Stimulated activated CD8-positive, alpha-beta memory T cell treated with anti-CD3 and anti-CD28 coated beads, Interleukin-4, amount 100 ng/mL, for 1 hour (primary cell): Measurements from ENCODE around the gene MLLT11.
A peak's percentile ranks its signal among the peaks of the same experiment; 100 is the strongest.

Experiments
- DNase-seq, 2 donors: peaks; one replicate each; pipeline ENCODE4 v3.0.0-alpha.2; 2020; ENCODE audit warnings: low read depth in 2 of 2, low spot score in 1 of 2

MLLT11 gene

GRCh38 chr1:151060007-151060656 is at the start of gene MLLT11:
MLLT11 (plus strand) TSS chr1:151060397; CDS start chr1:151067225, 6,828 bp downstream.
- no peak for DNase-seq

- DNase-seq: no peak
These were observed 48.9 kb upstream of the MLLT11 start for GRCh38 chr1:151011154-151011850.

DNA sequence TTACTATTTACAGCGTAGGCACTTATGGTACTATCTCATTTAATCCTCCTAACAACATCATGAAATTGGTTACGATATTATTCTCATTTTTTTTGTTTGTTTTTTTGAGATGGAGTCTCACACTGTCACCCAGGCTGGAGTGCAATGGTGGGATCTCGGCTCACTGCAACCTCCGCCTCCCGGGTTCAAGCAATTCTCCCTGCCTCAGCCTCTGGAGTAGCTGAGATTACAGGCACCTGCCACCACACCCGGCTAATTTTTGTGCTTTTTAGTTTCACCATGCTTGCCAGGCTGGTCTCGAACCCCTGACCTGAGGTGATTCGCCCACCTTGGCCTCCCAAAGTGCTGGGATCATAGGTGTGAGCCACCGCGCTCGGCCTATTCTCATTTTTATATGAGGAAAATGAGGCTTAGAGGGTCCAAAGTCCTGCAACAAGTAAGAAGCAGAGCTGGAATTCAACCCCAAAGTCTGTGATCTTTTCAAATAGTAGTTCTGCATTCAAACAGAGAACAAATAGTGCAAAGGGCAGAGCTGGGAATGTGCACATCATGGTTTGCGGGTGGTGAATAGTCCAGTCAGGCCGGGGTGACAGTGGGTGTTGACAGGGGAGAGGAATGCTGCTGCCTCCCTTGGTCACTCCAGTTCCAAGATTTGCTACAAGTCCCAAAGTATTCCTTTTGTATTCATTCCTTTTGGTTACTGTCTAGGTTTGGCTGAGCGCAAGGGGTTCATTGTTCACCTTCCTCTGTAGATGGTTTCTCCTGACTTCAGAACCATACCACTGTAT is 47.3 kb upstream of the MLLT11 start:
- DNase-seq: no peak

DNA sequence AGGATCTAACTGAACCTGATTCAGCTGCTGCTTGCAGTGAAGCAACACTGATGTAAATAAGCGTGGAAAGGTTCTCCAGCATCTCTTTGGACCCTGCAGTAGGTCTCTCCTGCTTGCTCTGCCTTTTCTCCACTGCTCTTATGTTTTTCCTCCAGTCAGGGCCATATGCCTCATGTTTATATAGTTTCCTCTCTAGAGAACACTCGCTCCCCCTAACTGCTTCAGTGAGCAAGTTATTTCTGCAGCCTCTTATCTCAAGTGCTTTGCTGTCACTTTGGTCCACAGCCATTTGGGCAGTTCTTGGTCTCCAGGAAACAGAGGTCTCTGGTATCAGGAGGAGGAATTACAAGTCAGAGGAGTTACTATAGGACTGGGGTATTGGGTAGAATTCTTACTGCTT is 46.7 kb upstream of the MLLT11 start:
- no peak for DNase-seq

DNA sequence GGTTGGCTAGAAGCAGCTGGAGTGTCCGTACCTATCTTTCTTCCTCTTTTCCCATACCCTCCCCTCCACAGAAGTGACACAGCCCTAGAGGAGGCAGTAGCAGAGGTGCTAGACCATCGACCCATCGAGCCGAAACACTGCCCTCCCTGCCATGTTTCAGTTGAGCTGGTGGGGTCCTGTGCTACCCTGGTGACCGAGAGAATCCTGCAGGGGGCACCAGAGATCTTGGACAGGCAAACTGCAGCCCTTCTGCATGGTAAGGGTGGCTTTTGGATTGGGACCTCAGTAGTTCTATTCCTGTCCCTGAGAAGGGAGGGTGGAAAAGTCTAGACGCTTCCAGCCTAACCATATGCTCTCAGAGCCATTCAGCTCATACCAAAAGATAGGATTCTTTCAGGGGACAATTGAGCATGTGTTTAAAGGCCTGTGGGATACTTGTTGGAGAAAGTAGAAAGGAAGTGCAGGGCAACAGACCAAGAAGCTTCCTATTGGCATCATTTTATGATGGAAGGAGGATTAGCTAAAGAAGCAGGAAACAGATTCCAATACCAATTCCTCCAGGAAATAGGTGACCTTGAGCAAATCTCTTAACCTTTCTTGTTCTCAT is 35.6 kb upstream of the MLLT11 start:
- DNase-seq: peak; percentile 76 to 80

DNA sequence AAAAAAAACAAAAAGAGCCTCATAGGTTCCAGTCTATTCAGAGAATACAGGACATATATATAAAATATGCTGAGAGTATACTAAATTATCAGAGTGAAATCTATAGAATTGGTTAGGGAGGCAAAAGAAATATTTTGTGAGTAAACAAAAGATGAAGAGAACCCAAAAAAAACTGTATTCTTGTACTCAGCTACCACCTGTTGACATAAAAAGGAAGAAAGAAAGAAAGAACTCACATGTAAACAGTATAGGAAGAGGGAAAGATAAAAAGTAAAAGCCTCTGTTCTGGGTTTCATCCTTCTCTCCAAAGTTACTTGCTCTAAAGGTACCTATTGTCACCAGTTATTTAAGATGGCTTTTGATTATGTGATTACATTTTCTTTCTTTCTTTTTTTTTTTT is 33.7 kb upstream of the MLLT11 start:
- DNase-seq: no peak

GRCh38 chr1:151032164-151032563 is 28.0 kb upstream of the MLLT11 start:
- DNase-seq: no peak

DNA sequence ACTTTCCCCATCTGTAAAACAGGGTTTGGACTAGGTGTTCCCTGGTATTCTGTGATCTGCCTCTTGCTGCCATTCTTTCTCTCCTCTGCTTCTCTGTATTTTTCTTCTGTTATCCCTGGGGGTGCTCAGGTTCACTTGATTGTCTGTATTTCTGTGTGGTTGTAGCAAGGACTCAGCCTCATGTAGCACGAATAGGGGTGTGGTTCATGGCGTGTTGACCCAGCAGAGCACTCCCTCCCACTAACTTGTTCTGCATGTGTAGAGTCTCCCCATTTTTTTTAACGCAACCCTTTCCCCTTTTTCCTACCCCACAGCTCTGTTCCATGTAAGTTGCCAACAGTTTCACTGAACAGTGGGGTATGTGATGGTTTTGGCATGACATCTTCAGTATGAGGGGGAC is 25.0 kb upstream of the MLLT11 start:
- no peak for DNase-seq

GRCh38 chr1:151036356-151036755 is 23.8 kb upstream of the MLLT11 start, which contains the start of gene BNIPL:
BNIPL (plus strand) TSS chr1:151036586; CDS start chr1:151036726, 140 bp downstream.
- no peak for DNase-seq

GRCh38 chr1:151037032-151037431 is 23.2 kb upstream of the MLLT11 start:
- DNase-seq: no peak

DNA sequence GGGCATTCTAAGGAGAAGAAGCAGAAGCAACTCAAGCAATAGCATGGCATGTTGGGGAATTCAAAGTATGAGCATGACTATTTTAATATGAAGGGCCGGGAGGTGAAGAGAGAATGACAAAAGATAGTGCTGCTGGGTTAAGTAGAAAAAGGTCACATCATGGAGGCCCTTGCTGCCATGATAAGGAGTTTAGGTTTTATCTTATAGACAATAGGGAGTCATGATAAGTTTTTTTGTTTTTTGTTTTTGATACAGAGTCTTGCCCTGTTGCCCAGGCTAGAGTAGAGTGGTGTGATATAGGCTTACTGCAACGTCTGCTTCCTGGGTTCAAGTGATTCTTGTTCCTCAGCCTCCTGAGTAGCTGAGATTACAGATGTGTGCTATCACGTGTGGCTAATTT is 20.7 kb upstream of the MLLT11 start:
- no peak for DNase-seq

GRCh38 chr1:151043163-151043562 is 17.0 kb upstream of the MLLT11 start:
- DNase-seq: no peak

GRCh38 chr1:151047591-151047924 is 12.6 kb upstream of the MLLT11 start, which contains the start of gene C1orf56:
C1orf56 (plus strand) TSS chr1:151047751; CDS start chr1:151047848, 97 bp downstream.
- peak in 1 of 2 donors; percentile 32 for DNase-seq

DNA sequence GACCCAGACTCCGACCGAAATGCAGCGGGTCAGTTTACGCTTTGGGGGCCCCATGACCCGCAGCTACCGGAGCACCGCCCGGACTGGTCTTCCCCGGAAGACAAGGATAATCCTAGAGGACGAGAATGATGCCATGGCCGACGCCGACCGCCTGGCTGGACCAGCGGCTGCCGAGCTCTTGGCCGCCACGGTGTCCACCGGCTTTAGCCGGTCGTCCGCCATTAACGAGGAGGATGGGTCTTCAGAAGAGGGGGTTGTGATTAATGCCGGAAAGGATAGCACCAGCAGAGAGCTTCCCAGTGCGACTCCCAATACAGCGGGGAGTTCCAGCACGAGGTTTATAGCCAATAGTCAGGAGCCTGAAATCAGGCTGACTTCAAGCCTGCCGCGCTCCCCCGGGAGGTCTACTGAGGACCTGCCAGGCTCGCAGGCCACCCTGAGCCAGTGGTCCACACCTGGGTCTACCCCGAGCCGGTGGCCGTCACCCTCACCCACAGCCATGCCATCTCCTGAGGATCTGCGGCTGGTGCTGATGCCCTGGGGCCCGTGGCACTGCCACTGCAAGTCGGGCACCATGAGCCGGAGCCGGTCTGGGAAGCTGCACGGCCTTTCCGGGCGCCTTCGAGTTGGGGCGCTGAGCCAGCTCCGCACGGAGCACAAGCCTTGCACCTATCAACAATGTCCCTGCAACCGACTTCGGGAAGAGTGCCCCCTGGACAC is 12.1 kb upstream of the MLLT11 start:
- DNase-seq: no peak

DNA sequence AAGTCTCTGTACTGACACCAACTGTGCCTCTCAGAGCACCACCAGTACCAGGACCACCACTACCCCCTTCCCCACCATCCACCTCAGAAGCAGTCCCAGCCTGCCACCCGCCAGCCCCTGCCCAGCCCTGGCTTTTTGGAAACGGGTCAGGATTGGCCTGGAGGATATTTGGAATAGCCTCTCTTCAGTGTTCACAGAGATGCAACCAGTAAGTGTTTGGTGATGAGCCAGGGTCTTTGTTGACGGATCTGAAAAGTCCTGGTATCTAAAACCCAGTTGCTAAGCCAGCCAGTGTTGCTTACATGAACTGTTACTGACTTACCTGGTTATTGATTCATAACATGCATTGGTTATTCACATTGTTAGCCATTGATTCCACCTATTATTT is 11.6 kb upstream of the MLLT11 start:
- no peak for DNase-seq

- DNase-seq: no peak
These were observed 10.7 kb upstream of the MLLT11 start for GRCh38 chr1:151049458-151049857.

GRCh38 chr1:151050051-151050688 is 10.0 kb upstream of the MLLT11 start:
- DNase-seq: no peak

GRCh38 chr1:151051356-151052009 is 8.7 kb upstream of the MLLT11 start:
- no peak for DNase-seq

- no peak for DNase-seq
These were observed 5.1 kb upstream of the MLLT11 start for GRCh38 chr1:151054971-151055547.

GRCh38 chr1:151055581-151055980 is 4.6 kb upstream of the MLLT11 start:
- DNase-seq: no peak
